ENCODE data around the gene DGKI. TPM values are rescaled to one million over a fixed set of nuclear protein-coding genes. Genes with fewer than 3 reads are reported as not detected.
"Not testable (repeated sequence)": the region's sequence is repeated elsewhere in the genome, so short reads cannot be mapped to it uniquely, and the experiment has no call there.

The DGKI gene
- total and polyA plus RNA-seq, 3 donors from 2014 or later, result 3.2 to 6.6 (median 4.3) TPM

GRCh38 chr7:137716061-137716460 lies 130.7 kb downstream of the DGKI start:
- Histone ChIP-seq H3K4me3 (no peak overlapping the region), H3K4me1 (no peaks in the 10 kb centered on the region), H3K36me3 (ENCODE audit: low read depth, missing control alignments) (no peaks in the 10 kb centered on the region), H3K27me3 (no peaks in the 10 kb centered on the region), H3K27ac (no peak overlapping the region), H3K9me3 (no peaks in the 10 kb centered on the region)
- intact Hi-C loops (cut with DNase I; ENCODE audit: low total_unique reads), result no loop called here
- no peak for DNase-seq
- no peak for TF ChIP-seq POLR2A (IDR thresholded peaks at IDR 0.05)
- no peak for TF ChIP-seq CTCF (IDR thresholded peaks at IDR 0.05)
- 68 to 69% methylated on average over 5 of the region's 5 CpGs for WGBS, 2 donors

- DNase-seq, result no peak
- Histone ChIP-seq H3K27ac (no peak overlapping the region), H3K9me3 (no peaks in the 10 kb centered on the region), H3K4me1 (no peaks in the 10 kb centered on the region), H3K27me3 (no peaks in the 10 kb centered on the region), H3K36me3 (ENCODE audit: low read depth, missing control alignments) (no peaks in the 10 kb centered on the region), H3K4me3 (no peak overlapping the region)
- intact Hi-C loops (cut with DNase I; ENCODE audit: low total_unique reads), result no loop called here
- no peak for TF ChIP-seq CTCF (IDR thresholded peaks at IDR 0.05)
- TF ChIP-seq POLR2A (IDR thresholded peaks at IDR 0.05), result no peak
These were observed 131.2 kb downstream of the DGKI start for GRCh38 chr7:137715533-137715932.

GRCh38 chr7:137715121-137715520 lies 131.7 kb downstream of the DGKI start:
- no peaks in the 10 kb centered on the region for H3K36me3 ChIP-seq (ENCODE audit: low read depth, missing control alignments)
- H3K27me3 ChIP-seq, result no peaks in the 10 kb centered on the region
- H3K9me3 ChIP-seq, result no peaks in the 10 kb centered on the region
- DNase-seq, result no peak
- intact Hi-C loops (cut with DNase I; ENCODE audit: low total_unique reads), result no loop called here
- WGBS, 2 donors, result 84 to 87% methylated on average over 3 of the region's 3 CpGs
- no peaks in the 10 kb centered on the region for H3K4me1 ChIP-seq
- no peak overlapping the region for H3K27ac ChIP-seq
- H3K4me3 ChIP-seq, result no peak overlapping the region
- TF ChIP-seq POLR2A (IDR thresholded peaks at IDR 0.05), result no peak
- TF ChIP-seq CTCF (IDR thresholded peaks at IDR 0.05), result no peak

GRCh38 chr7:137706330-137706729 lies 140.4 kb downstream of the DGKI start:
- H3K9me3 ChIP-seq; DNase-seq; H3K4me1 ChIP-seq; H3K4me3 ChIP-seq; intact Hi-C loops (cut with DNase I; ENCODE audit: low total_unique reads); H3K36me3 ChIP-seq (ENCODE audit: low read depth, missing control alignments); H3K27ac ChIP-seq; H3K27me3 ChIP-seq: not testable (repeated sequence)
- 95 to 97% methylated on average over 5 of the region's 5 CpGs for WGBS, 2 donors

- no peak overlapping the region for H3K27ac ChIP-seq
- DNase-seq, result no peak
- no peaks in the 10 kb centered on the region for H3K9me3 ChIP-seq
- H3K4me3 ChIP-seq, result no peak overlapping the region
- WGBS, 2 donors, result 88 to 90% methylated on average over 1 of the region's 1 CpG
- intact Hi-C loops (cut with DNase I; ENCODE audit: low total_unique reads), result no loop called here
- no peaks in the 10 kb centered on the region for H3K4me1 ChIP-seq
- TF ChIP-seq POLR2A (IDR thresholded peaks at IDR 0.05) (no peak), CTCF (IDR thresholded peaks at IDR 0.05) (no peak)
- H3K36me3 ChIP-seq (ENCODE audit: low read depth, missing control alignments), result no peaks in the 10 kb centered on the region
- H3K27me3 ChIP-seq, result no peaks in the 10 kb centered on the region
These were observed 142.1 kb downstream of the DGKI start for GRCh38 chr7:137704723-137705122.
